Midbrain (tissue), 1 donor: Measurements from ENCODE around the gene NDUFAF2.

ENCODE experiments used
- DNase-seq: peaks from one replicate; lab custom pipeline; 2025; lab: John Stamatoyannopoulos, UW

NDUFAF2 gene

DNA sequence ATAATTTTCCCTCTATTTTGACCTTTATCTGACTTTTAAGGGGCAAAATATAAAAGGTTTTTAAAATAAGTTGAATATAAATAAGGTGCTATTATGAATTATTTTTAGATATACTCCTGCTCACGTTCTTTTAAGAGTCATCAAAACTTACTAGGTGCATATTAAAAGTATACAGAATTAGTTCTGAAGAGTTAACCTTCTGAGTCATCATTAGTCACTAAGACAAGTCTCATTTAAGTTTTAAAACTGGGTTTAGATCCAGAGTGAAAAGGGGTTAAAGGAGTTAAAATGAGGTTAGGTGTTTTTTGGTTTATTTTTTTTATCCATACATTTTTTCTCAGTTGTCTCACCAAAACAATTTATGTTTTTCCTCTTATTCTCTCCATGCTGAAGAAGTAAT, 175.5 kb downstream of the NDUFAF2 start:
- no peak for DNase-seq

DNA sequence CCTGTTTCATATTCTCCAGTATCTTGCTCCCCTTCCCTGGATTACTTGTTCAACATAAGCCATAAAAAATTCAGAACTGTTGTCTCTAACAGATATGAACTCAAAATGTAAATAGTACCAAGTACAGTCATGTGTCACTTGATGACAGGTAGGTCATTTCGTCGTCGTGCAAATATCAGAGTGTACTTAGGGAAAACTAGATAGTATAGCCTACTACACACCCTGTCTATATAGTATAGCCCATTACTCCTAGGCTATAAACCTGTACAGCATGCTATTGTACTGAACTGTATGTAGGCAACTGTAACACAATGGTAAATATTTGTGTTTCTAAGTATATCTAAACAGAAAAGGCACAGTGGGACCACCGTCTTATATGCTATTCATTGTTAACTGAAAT, 178.1 kb downstream of the NDUFAF2 start:
- DNase-seq: no peak

DNA sequence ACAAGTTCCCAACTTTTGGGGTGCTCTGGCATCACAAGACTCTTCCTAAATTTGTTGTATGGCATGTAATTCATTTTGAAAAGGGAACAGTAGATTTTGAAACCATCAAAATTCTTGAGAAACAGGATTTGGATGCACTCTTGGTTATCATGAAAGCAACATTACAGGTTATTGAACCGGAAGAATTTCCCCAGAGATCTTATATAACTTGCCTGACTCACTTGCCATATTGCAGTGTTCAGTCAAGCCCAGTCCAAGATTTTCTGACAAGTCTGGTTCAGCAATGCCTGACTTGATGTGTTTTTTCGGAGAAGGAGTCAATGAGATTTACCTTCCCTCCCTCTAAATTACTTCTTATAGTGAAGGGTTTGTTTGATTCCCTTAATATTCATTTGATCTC, 185.3 kb downstream of the NDUFAF2 start:
- no peak for DNase-seq

DNA sequence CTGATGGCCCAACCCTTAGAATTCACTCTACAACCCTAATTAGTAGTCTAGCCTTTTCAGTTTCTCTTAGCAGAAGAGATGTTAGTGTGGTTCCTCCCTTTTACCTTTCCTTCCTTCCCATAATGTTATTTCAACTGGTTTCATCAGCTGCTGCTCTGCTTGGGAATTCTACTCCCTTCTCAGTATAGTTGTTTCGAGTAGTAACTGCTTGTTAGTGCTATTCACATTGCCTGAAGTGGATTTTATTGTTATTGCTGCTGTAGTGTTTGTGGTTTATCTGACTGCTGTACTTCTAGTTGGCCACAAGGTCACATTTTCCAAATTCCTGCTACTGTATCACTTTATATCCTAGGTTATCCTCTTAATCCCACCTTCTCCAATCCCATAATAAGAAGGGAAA, 187.6 kb downstream of the NDUFAF2 start:
- DNase-seq: no peak

GRCh38 chr5:61137835-61138234, 192.8 kb downstream of the NDUFAF2 start:
- DNase-seq: no peak

- DNase-seq: no peak
Measured at GRCh38 chr5:61139094-61139873, 194.3 kb downstream of the NDUFAF2 start.

DNA sequence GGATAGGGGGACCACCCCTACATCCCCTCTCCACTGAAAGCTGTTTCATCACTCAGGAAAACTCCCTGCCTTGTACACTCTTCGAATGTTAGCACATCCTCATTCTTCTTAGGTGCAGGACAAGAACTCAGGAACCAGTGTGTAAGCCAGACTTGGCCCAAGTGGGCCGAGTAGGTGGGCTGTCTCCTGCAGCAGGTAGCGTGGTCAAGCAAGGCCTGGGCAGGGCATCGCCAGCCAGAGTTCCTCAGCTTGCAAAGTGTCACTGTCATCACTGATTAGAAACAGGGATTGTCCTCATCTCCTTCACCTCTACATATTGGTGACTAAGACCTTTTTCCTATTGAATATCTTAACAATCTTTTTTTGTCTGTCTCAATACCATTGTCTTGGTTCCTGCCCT, 194.9 kb downstream of the NDUFAF2 start:
- DNase-seq: no peak

DNA sequence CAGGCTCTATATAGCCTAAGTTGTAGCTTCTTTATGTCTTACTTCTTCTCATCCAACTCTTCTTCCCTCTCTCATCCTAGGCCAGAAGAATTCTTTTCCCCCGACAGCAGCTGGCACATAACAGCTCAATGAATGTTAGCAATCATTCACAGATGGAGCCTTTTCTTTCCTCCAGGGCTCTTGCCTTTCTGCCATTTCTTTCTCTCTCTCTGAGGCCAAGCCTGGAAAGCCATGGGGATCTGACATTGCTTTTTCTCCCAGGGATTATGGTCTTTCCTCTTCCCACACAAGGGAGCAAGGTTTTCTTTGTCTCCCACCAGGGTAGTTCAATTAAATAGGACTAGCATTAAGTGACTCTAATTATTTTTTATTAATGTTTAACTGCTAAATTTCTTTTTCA, 196.8 kb downstream of the NDUFAF2 start:
- DNase-seq: no peak

- DNase-seq: no peak
Measured at GRCh38 chr5:61142391-61142790, 197.4 kb downstream of the NDUFAF2 start.

- DNase-seq: no peak
Measured at GRCh38 chr5:61142811-61143210, 197.8 kb downstream of the NDUFAF2 start.

GRCh38 chr5:61148515-61148914, 203.5 kb downstream of the NDUFAF2 start:
- DNase-seq: no peak

GRCh38 chr5:61151893-61152292, 206.9 kb downstream of the NDUFAF2 start:
- no peak for DNase-seq

DNA sequence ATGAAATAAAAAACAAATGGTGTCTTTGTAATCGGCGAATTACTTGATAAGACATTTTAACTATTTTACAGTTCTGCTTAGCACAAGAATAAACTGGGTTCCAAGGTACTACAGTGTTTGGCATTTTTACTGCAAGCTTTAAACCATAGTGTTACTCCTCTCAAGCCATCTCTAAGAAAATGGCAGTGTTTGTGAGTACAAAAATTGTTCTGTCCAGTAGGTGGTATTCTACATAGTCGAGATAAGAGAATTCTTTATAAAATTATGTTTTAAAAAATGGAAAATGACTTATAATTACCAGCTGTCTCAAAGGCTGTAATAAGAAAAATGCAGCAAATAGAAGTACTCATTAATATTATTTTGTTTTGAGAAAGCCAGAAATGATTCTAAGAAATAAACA, 214.1 kb downstream of the NDUFAF2 start:
- DNase-seq: no peak

- DNase-seq: no peak
Measured at GRCh38 chr5:61159836-61160235, 214.8 kb downstream of the NDUFAF2 start.

- no peak for DNase-seq
Measured at GRCh38 chr5:61160497-61160896, 215.5 kb downstream of the NDUFAF2 start.

GRCh38 chr5:61162010-61162831, 217.2 kb downstream of the NDUFAF2 start, which contains the start of gene SMIM15:
TSS of gene SMIM15 (minus strand) at chr5:61162468. CDS start at chr5:61160171, 2,297 bp downstream.
- peak; percentile 80 for DNase-seq

GRCh38 chr5:61162832-61163567, 218.0 kb downstream of the NDUFAF2 start:
- no peak for DNase-seq

GRCh38 chr5:61163905-61164304, 218.9 kb downstream of the NDUFAF2 start:
- DNase-seq: no peak

DNA sequence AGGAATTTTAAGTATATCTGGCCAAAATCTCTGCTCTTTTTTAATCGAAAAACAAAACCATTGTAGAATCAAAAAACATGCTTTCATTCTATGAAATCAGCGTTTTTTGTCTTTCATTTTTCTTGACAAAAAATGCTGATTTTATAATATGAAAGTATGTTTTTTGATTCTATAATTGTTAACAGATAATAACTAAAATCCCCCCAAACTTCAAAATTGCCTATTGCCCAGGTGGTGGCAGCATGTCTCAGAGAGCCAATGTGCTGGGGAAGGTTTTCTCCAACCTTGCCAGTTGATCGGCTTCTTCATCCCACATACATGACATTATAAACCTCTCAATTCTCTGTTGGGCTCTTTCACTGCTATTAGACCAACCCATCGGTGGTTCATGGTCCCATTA, 222.4 kb downstream of the NDUFAF2 start:
- DNase-seq: peak; percentile 42

DNA sequence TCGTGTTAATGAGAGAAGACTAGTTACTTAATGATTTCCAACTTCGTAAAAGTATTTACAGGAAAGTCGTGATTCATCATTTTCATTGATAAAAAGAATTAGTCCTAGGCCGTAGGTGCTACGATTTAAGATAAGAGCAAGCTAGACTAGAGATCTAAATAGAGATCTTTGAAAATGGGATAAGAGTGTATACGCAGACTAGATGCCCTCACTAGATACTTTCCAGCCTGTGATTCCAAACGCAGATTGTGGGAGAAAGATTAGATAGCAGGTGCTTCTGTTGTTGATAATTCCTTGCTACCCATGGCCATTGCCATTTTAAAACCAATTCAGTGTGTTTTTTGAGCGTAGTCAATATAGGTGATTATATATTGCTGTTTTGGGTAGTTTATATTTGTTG, 223.9 kb downstream of the NDUFAF2 start:
- DNase-seq: no peak

GRCh38 chr5:61171479-61171878, 226.5 kb downstream of the NDUFAF2 start:
- DNase-seq: no peak

DNA sequence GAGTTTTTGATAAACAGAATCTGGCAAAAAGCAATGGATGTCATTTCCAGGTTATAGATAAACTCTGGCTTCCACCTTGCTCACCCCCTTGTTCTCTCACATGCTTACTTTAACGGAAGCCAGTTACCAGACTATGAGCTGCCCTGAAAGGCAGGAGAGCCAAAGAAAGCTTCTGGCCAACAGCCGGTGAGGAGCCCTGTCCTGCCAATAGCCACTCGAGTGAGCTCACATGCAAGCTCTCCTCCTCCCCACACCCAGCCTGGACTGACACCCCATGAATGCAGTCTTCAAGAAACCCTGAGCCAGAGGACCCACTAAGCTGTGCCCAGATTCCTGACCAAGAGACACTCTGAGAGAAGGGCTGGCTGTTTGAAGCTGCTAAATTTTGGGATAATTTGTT, 231.6 kb downstream of the NDUFAF2 start:
- no peak for DNase-seq

GRCh38 chr5:61177070-61177469, 232.1 kb downstream of the NDUFAF2 start:
- DNase-seq: no peak
